Neuronal stem cell (in vitro differentiated cells): Measurements from ENCODE around the gene MCU.

Experiments
- DNase-seq: peaks from one replicate; pipeline ENCODE4 v3.0.0-alpha.2; 2013; ENCODE audit warnings: low spot score
- H2AFZ ChIP-seq: one replicate; pipeline ENCODE4 v1.6.1; 2013; ENCODE audit warnings: mild to moderate bottlenecking, low read length, inconsistent platforms
- H2AK5ac ChIP-seq: 2 replicates; pipeline ENCODE4 v1.6.1; 2013; ENCODE audit warnings: low read depth, mild to moderate bottlenecking, inconsistent platforms, low read length, moderate library complexity, mixed read lengths
- H2BK120ac ChIP-seq: 2 replicates; pipeline ENCODE4 v1.6.1; 2013; ENCODE audit warnings: low read depth, mild to moderate bottlenecking, inconsistent platforms, low read length, moderate library complexity, mixed read lengths
- H2BK12ac ChIP-seq: one replicate; pipeline ENCODE4 v1.6.1; 2013; ENCODE audit warnings: low read length, inconsistent platforms
- H2BK15ac ChIP-seq: 2 replicates; pipeline ENCODE4 v1.6.1; 2013; ENCODE audit warnings: mild to moderate bottlenecking, low read length, inconsistent platforms, mixed read lengths
- H2BK5ac ChIP-seq: one replicate; pipeline ENCODE4 v1.6.1; 2013; ENCODE audit warnings: inconsistent platforms, mild to moderate bottlenecking, low read length, moderate library complexity
- H3K14ac ChIP-seq: one replicate; pipeline ENCODE4 v1.6.1; 2013; ENCODE audit warnings: low read length, inconsistent platforms
- H3K18ac ChIP-seq: 2 replicates; pipeline ENCODE4 v1.6.1; 2013; ENCODE audit warnings: low read length, inconsistent platforms
- H3K23ac ChIP-seq: 2 replicates; pipeline ENCODE4 v1.6.1; 2013; ENCODE audit warnings: low read depth, mild to moderate bottlenecking, mixed read lengths, low read length, inconsistent platforms; ENCODE audit not compliant: poor library complexity
- H3K27ac ChIP-seq: replicated peaks from 3 replicates; pipeline ENCODE4 v1.5.1; 2013; ENCODE audit warnings: low read length, inconsistent platforms
- H3K27me3 ChIP-seq, 3 experiments: 2 replicates each; pipeline ENCODE4 v1.6.1; 2013; ENCODE audit warnings: low read length in 3 of 3, mild to moderate bottlenecking in 2 of 3, inconsistent platforms in 1 of 3, low read depth in 1 of 3, mixed read lengths in 1 of 3, moderate library complexity in 1 of 3; ENCODE audit not compliant: control insufficient read depth in 3 of 3, insufficient read depth in 3 of 3
- H3K36me3 ChIP-seq, 2 donors: replicated peaks in 1 of 2; 2 replicates each; pipeline ENCODE4 v1.6.1; 2013; ENCODE audit warnings: low read length in 2 of 2; ENCODE audit not compliant: control insufficient read depth in 2 of 2, insufficient read depth in 2 of 2
- H3K4ac ChIP-seq: 2 replicates; pipeline ENCODE4 v1.6.1; 2013; ENCODE audit warnings: inconsistent platforms, mild to moderate bottlenecking, low read length, moderate library complexity
- H3K4me1 ChIP-seq, 2 donors: 1 replicate in 1 of 2; 2 replicates in 1 of 2; pipeline ENCODE4 v1.6.1; 2013; ENCODE audit warnings: low read length in 2 of 2, low read depth in 1 of 2; ENCODE audit not compliant: control insufficient read depth in 2 of 2, insufficient read depth in 1 of 2
- H3K4me2 ChIP-seq: one replicate; pipeline ENCODE4 v1.6.1; 2013; ENCODE audit warnings: mild to moderate bottlenecking, low read length, inconsistent platforms; ENCODE audit not compliant: insufficient read depth, poor library complexity, severe bottlenecking
- H3K4me3 ChIP-seq, 2 donors: 2 replicates each; pipeline ENCODE4 v1.5.1; 2013; ENCODE audit warnings: low read length in 2 of 2, mild to moderate bottlenecking in 2 of 2, inconsistent platforms in 1 of 2, moderate library complexity in 1 of 2
- H3K79me1 ChIP-seq: one replicate; pipeline ENCODE4 v1.6.1; 2013; ENCODE audit warnings: low read depth, mild to moderate bottlenecking, inconsistent platforms, low read length, moderate library complexity
- H3K9ac ChIP-seq: one replicate; pipeline ENCODE4 v1.6.1; 2013; ENCODE audit warnings: mild to moderate bottlenecking, low read depth, low read length, inconsistent platforms; ENCODE audit not compliant: poor library complexity
- H3K9me3 ChIP-seq, 2 donors: replicated peaks in 1 of 2; 2 replicates each; pipeline versions ENCODE3 to v1.6.1; 2013; ENCODE audit warnings: low read length in 2 of 2, mild to moderate bottlenecking in 2 of 2, inconsistent platforms in 1 of 2, low read depth in 1 of 2, mixed read lengths in 1 of 2, moderate library complexity in 1 of 2; ENCODE audit not compliant: control insufficient read depth in 2 of 2, insufficient read depth in 1 of 2
- H4K8ac ChIP-seq: one replicate; pipeline ENCODE4 v1.6.1; 2013; ENCODE audit warnings: low read depth, mild to moderate bottlenecking, inconsistent platforms, low read length, moderate library complexity
- H4K91ac ChIP-seq: one replicate; pipeline ENCODE4 v1.6.1; 2013; ENCODE audit warnings: low read length, low read depth, mild to moderate bottlenecking, inconsistent platforms; ENCODE audit not compliant: poor library complexity
- WGBS, 2 donors: extraction: QIAGEN DNeasy Blood & Tissue Kit; methylation state at CpG; one replicate each; pipeline ENCODE4 v1.1.7; 2013; ENCODE audit warnings: missing lambda C conversion rate in 2 of 2, mixed read lengths in 1 of 2; ENCODE audit not compliant: insufficient read length in 2 of 2, insufficient replicate concordance in 1 of 2; ENCODE audit errors: extremely low coverage in 2 of 2; 5-methylcytosine and 5-hydroxymethylcytosine counted together

Gene MCU

DNA sequence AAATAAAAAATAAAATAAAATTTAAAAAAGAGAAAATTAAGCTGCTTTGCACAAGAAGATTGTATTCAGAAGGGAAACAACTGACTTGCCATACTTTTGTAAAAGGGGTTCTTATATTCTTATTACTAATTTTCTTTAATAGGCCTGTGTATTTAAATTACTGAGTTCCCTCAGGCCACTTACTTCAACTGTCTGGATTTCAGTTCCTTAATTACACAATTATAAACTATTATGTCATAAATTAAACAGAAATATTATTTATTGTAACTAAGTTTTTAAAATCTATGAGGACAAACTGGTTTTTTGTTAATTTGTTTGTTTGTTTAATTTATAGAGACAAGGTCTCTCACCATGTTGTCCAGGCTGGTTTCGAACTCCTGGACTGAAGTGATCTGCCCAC lies 43.6 kb upstream of the MCU start:
- Histone ChIP-seq H2BK15ac (no peak overlapping the region), H2AFZ (no peak overlapping the region), H3K4me2 (no peak overlapping the region), H3K27me3 (no peaks in the 10 kb centered on the region), H3K4me1 (no peaks in the 10 kb centered on the region), H3K27ac (no peak overlapping the region), H3K4ac (no peak overlapping the region), H4K91ac (no peak overlapping the region), H3K14ac (no peak overlapping the region), H2BK12ac (no peak overlapping the region), H3K79me1 (no peaks in the 10 kb centered on the region), H4K8ac (no peak overlapping the region), H2BK120ac (no peak overlapping the region), H3K36me3 (no peaks in the 10 kb centered on the region), H3K4me3 (no peak overlapping the region), H3K23ac (no peak overlapping the region), H3K9ac (no peak overlapping the region), H2BK5ac (no peak overlapping the region), H3K18ac (no peak overlapping the region), H3K9me3 (no peaks in the 10 kb centered on the region), H2AK5ac (no peak overlapping the region)
- no CpG with 5 or more reads among the region's 1 CpG for WGBS, 2 donors
- DNase-seq: no peak

DNA sequence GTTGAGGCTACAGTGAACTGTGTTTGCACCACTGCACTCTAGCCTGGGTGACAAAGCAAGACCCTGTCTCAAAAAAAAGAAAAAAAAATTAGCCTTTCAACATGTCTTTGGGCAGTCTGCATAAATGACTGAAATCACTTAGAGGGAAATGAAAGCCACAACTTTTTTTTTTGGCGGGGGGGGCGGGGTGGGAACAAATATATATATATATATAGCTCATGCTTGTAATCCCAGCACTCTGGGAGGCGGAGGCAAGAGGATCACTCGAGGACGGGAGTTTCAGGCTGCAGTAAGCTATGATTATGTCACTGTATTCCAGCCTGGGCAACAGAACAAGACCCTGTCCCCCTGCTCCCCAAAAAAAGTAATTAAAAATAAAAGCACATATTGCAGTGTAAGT lies 42.7 kb upstream of the MCU start:
- Histone ChIP-seq H3K36me3 (no peaks in the 10 kb centered on the region), H4K91ac (no peak overlapping the region), H3K4me2 (no peak overlapping the region), H3K14ac (no peak overlapping the region), H4K8ac (no peak overlapping the region), H3K27me3 (peaks cover 0 to 4% (median 0%) of the 10 kb centered on the region in 3 experiments), H3K4me1 (no peaks in the 10 kb centered on the region), H2AFZ (no peak overlapping the region), H3K23ac (no peak overlapping the region), H2BK120ac (no peak overlapping the region), H2AK5ac (no peak overlapping the region), H3K4me3 (no peak overlapping the region), H3K18ac (no peak overlapping the region), H2BK15ac (no peak overlapping the region), H3K4ac (no peak overlapping the region), H3K9me3 (no peaks in the 10 kb centered on the region), H3K79me1 (no peaks in the 10 kb centered on the region), H2BK5ac (no peak overlapping the region), H3K9ac (no peak overlapping the region), H3K27ac (no peak overlapping the region), H2BK12ac (no peak overlapping the region)
- DNase-seq: no peak
- WGBS, 2 donors: no CpG with 5 or more reads among the region's 5 CpGs

DNA sequence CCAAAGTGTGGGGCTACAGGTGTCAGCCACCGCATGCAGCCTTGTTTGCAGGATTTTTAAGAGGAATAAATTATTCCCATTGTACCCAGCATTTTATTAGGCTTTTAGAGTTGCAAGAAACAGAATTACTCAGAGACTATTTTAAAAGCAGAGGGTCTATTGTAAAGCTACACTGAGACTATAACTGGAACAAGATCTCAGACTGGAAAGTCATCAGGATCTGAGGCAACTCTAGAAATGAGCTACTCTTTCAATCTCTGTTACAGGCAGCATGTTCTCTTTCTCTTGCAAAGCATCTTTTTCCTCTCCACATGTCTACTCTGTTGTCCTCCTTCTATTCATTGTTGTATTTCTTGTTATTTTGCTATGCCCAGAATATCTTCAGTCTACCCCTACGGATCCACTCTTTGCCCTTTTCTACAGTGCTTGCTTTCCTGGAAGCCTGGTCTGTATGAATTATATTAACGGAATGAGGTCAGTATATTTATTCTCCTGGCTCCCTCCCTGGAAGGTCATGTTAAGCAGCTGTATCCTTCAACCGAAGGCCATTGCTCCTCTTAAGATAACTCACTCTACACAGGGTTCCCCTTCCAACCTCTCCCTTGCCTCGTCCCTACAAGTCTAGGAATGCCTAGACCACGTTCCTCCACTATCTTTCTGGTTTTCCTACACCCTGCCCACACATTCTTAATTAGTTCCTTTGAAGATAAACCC lies 38.4 kb upstream of the MCU start:
- Histone ChIP-seq H3K14ac (no peak overlapping the region), H3K79me1 (no peaks in the 10 kb centered on the region), H3K18ac (no peak overlapping the region), H2BK5ac (no peak overlapping the region), H3K9ac (no peak overlapping the region), H3K4me3 (no peak overlapping the region), H2AFZ (no peak overlapping the region), H3K23ac (no peak overlapping the region), H3K4me2 (no peak overlapping the region), H3K4ac (no peak overlapping the region), H2AK5ac (no peak overlapping the region), H2BK120ac (no peak overlapping the region), H3K27ac (no peak overlapping the region), H2BK15ac (no peak overlapping the region), H4K91ac (no peak overlapping the region), H3K4me1 (no peaks in the 10 kb centered on the region), H3K9me3 (no peaks in the 10 kb centered on the region), H2BK12ac (no peak overlapping the region), H3K36me3 (no peaks in the 10 kb centered on the region), H3K27me3 (peaks cover 0 to 4% (median 0%) of the 10 kb centered on the region in 3 experiments), H4K8ac (no peak overlapping the region)
- DNase-seq: no peak
- no CpG with 5 or more reads among the region's 6 CpGs for WGBS, 2 donors

DNA sequence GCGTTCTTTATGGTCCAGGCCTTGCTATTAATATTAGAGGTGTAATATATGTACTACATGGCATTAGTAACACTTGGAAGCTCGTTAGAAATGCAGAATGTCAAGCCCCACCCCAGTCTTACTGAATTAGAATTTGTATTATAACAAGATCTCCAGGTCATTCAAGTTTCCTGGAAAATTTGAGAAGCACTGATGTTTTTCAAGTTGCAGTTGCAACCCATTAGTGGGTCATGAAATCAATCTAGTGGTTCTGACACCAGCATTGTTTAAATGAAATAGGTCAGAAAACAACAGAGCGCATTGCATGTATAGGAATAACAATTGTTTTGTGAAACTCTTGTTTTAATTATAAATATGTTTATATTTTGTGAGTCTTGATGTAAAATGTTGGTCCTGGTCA lies 37.2 kb upstream of the MCU start:
- H3K23ac ChIP-seq: no peak overlapping the region
- DNase-seq: no peak
- H3K4ac ChIP-seq: no peak overlapping the region
- H2BK15ac ChIP-seq: no peak overlapping the region
- no peak overlapping the region for H4K8ac ChIP-seq
- no peaks in the 10 kb centered on the region for H3K9me3 ChIP-seq
- H2BK5ac ChIP-seq: no peak overlapping the region
- no peak overlapping the region for H3K18ac ChIP-seq
- H3K9ac ChIP-seq: no peak overlapping the region
- H3K14ac ChIP-seq: no peak overlapping the region
- no CpG with 5 or more reads among the region's 3 CpGs for WGBS, 2 donors
- no peak overlapping the region for H3K27ac ChIP-seq
- H2BK12ac ChIP-seq: no peak overlapping the region
- no peaks in the 10 kb centered on the region for H3K4me1 ChIP-seq
- H3K79me1 ChIP-seq: no peaks in the 10 kb centered on the region
- H2BK120ac ChIP-seq: no peak overlapping the region
- no peak overlapping the region for H3K4me2 ChIP-seq
- H2AFZ ChIP-seq: no peak overlapping the region
- no peak overlapping the region for H3K4me3 ChIP-seq
- no peaks in the 10 kb centered on the region for H3K36me3 ChIP-seq
- no peak overlapping the region for H2AK5ac ChIP-seq
- no peak overlapping the region for H4K91ac ChIP-seq
- peaks cover 0 to 4% (median 0%) of the 10 kb centered on the region in 3 experiments for H3K27me3 ChIP-seq
